ENCODE data around the gene PLA2G6. TPM values are rescaled to one million over a fixed set of nuclear protein-coding genes. Genes with fewer than 3 reads are reported as not detected.

PLA2G6 gene
- total RNA-seq, 1 experiment from 2014 or later = 16.2 TPM

DNA sequence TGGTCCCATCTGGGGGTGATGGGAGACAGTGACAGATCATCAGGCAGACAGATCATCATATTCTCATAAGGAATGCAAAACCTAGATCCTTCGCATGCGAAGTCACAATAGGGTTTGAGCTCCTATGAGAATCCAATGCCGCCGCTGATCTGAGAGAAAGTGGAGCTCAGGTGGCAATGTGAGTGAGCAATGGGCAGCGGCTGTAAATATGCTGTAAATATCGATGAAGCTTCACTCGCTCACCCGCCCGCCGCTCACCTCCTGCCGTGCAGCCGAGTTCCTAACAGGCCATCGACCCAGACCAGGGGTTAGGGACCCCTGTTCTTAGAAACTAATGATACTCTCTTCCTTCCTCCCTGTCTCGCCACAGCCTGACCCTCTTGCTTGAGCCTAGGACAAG, 9.4 kb upstream of the PLA2G6 start:
- ATAC-seq = no peak
- CTCF ChIA-PET = interaction anchor here (0.5 kb wide), 1 partner anchor 11 kb away, joined by 6 read pairs; the partner anchor contains the start of gene MAFF
- intact Hi-C loops (cut with micrococcal nuclease; ENCODE audit: unreplicated experiment) = no loop called here

DNA sequence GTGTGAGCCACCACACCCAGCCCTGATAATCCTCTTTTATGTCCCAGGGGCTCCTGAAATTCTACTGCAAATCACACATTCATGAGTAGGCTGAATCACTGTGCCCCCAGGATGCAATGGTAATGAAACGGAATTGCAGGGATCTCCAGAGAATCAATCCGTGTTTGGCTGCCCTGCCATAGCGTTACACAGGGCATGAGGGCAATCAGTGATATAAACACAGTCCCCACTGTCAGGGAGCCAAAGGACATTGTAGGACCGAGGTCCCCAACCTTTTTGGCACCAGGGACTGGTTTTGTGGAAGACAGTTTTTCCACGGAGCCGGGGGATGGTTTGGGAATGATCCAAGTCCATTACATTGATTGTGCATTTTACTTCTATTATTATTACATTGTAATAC, 9.0 kb upstream of the PLA2G6 start:
- in situ Hi-C loops (cut with HindIII; ENCODE audit: low pct_unique_long_range_greater_than_20kb, low sequenced_read_pairs) = no loop called here
- H3K27ac ChIP-seq (ENCODE audit: low read length) = no peak overlapping the region
- H3K36me3 ChIP-seq (ENCODE audit: control insufficient read depth, insufficient read depth, low read length) = no peaks in the 10 kb centered on the region
- intact Hi-C loops (cut with micrococcal nuclease; ENCODE audit: unreplicated experiment) = no loop called here
- no peaks in the 10 kb centered on the region for H3K9me3 ChIP-seq (ENCODE audit: control insufficient read depth, insufficient read depth, low read depth, low read length)
- DNase-seq (ENCODE audit: low read depth, low spot score) (no peak), ATAC-seq (no peak)
- no peak for TF ChIP-seq SIN3A (IDR thresholded peaks at IDR 0.05; ENCODE audit: borderline replicate concordance, insufficient read depth, low read depth, low read length)
- no peak for TF ChIP-seq TCF7L2 (IDR thresholded peaks at IDR 0.05; ENCODE audit: low read depth, low read length)
- no peak for TF ChIP-seq POLR2AphosphoS5 (IDR thresholded peaks at IDR 0.05; ENCODE audit: low read depth, low read length)
- TF ChIP-seq, protein P1, sequence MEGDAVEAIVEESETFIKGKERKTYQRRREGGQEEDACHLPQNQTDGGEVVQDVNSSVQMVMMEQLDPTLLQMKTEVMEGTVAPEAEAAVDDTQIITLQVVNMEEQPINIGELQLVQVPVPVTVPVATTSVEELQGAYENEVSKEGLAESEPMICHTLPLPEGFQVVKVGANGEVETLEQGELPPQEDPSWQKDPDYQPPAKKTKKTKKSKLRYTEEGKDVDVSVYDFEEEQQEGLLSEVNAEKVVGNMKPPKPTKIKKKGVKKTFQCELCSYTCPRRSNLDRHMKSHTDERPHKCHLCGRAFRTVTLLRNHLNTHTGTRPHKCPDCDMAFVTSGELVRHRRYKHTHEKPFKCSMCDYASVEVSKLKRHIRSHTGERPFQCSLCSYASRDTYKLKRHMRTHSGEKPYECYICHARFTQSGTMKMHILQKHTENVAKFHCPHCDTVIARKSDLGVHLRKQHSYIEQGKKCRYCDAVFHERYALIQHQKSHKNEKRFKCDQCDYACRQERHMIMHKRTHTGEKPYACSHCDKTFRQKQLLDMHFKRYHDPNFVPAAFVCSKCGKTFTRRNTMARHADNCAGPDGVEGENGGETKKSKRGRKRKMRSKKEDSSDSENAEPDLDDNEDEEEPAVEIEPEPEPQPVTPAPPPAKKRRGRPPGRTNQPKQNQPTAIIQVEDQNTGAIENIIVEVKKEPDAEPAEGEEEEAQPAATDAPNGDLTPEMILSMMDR (IDR thresholded peaks at IDR 0.05) = no peak
- TF ChIP-seq, protein P2, sequence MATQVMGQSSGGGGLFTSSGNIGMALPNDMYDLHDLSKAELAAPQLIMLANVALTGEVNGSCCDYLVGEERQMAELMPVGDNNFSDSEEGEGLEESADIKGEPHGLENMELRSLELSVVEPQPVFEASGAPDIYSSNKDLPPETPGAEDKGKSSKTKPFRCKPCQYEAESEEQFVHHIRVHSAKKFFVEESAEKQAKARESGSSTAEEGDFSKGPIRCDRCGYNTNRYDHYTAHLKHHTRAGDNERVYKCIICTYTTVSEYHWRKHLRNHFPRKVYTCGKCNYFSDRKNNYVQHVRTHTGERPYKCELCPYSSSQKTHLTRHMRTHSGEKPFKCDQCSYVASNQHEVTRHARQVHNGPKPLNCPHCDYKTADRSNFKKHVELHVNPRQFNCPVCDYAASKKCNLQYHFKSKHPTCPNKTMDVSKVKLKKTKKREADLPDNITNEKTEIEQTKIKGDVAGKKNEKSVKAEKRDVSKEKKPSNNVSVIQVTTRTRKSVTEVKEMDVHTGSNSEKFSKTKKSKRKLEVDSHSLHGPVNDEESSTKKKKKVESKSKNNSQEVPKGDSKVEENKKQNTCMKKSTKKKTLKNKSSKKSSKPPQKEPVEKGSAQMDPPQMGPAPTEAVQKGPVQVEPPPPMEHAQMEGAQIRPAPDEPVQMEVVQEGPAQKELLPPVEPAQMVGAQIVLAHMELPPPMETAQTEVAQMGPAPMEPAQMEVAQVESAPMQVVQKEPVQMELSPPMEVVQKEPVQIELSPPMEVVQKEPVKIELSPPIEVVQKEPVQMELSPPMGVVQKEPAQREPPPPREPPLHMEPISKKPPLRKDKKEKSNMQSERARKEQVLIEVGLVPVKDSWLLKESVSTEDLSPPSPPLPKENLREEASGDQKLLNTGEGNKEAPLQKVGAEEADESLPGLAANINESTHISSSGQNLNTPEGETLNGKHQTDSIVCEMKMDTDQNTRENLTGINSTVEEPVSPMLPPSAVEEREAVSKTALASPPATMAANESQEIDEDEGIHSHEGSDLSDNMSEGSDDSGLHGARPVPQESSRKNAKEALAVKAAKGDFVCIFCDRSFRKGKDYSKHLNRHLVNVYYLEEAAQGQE (IDR thresholded peaks at IDR 0.05; ENCODE audit: insufficient read depth in 1 of 2, low read depth in 2 of 2, low read length in 1 of 2) = no peak
- no peak overlapping the region for H3K4me3 ChIP-seq (ENCODE audit: low read depth in 2 of 2, low read length in 2 of 2)
- no peaks in the 10 kb centered on the region for H3K27me3 ChIP-seq (ENCODE audit: control insufficient read depth, insufficient read depth, low read length)
- CTCF ChIA-PET = interaction anchor here (0.5 kb wide), 1 partner anchor 11 kb away, joined by 6 read pairs; the partner anchor contains the start of gene MAFF
- BruUV-seq (replicated peaks) = no TSS peak
- no peaks in the 10 kb centered on the region for H3K4me1 ChIP-seq (ENCODE audit: control insufficient read depth, insufficient read depth, low read length)
- POLR2A ChIA-PET = no interaction called here

More for the DNA sequence above, 9.4 kb upstream of the PLA2G6 start:
- BruUV-seq (replicated peaks) = no TSS peak
- H3K9me3 ChIP-seq (ENCODE audit: control insufficient read depth, insufficient read depth, low read depth, low read length) = no peaks in the 10 kb centered on the region
- POLR2A ChIA-PET = interaction anchor here (0.7 kb wide), 1 partner anchor 28 kb away, joined by 3 read pairs; no protein-coding TSS in a partner anchor
- no peak overlapping the region for H3K27ac ChIP-seq (ENCODE audit: low read length)
- no peak overlapping the region for H3K4me3 ChIP-seq (ENCODE audit: low read depth in 2 of 2, low read length in 2 of 2)
- no peaks in the 10 kb centered on the region for H3K4me1 ChIP-seq (ENCODE audit: control insufficient read depth, insufficient read depth, low read length)
- DNase-seq (ENCODE audit: low read depth, low spot score) = no peak
- H3K27me3 ChIP-seq (ENCODE audit: control insufficient read depth, insufficient read depth, low read length) = no peaks in the 10 kb centered on the region
- in situ Hi-C loops (cut with HindIII; ENCODE audit: low pct_unique_long_range_greater_than_20kb, low sequenced_read_pairs) = no loop called here
- no peak for TF ChIP-seq SIN3A (IDR thresholded peaks at IDR 0.05; ENCODE audit: borderline replicate concordance, insufficient read depth, low read depth, low read length)
- no peak for TF ChIP-seq POLR2AphosphoS5 (IDR thresholded peaks at IDR 0.05; ENCODE audit: low read depth, low read length)
- TF ChIP-seq, protein P2 (IDR thresholded peaks at IDR 0.05; ENCODE audit: insufficient read depth in 1 of 2, low read depth in 2 of 2, low read length in 1 of 2) = no peak
- TF ChIP-seq TCF7L2 (IDR thresholded peaks at IDR 0.05; ENCODE audit: low read depth, low read length) = no peak
- TF ChIP-seq, protein P1 (IDR thresholded peaks at IDR 0.05) = no peak
- no peaks in the 10 kb centered on the region for H3K36me3 ChIP-seq (ENCODE audit: control insufficient read depth, insufficient read depth, low read length)
